ENCODE results near the gene UQCRC2.

- TF ChIP-seq, protein P1, sequence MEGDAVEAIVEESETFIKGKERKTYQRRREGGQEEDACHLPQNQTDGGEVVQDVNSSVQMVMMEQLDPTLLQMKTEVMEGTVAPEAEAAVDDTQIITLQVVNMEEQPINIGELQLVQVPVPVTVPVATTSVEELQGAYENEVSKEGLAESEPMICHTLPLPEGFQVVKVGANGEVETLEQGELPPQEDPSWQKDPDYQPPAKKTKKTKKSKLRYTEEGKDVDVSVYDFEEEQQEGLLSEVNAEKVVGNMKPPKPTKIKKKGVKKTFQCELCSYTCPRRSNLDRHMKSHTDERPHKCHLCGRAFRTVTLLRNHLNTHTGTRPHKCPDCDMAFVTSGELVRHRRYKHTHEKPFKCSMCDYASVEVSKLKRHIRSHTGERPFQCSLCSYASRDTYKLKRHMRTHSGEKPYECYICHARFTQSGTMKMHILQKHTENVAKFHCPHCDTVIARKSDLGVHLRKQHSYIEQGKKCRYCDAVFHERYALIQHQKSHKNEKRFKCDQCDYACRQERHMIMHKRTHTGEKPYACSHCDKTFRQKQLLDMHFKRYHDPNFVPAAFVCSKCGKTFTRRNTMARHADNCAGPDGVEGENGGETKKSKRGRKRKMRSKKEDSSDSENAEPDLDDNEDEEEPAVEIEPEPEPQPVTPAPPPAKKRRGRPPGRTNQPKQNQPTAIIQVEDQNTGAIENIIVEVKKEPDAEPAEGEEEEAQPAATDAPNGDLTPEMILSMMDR (IDR thresholded peaks at IDR 0.05): no peak
- TF ChIP-seq POLR2A (IDR thresholded peaks at IDR 0.05): no peak
Measured at GRCh38 chr16:22014271-22014873, 61.2 kb downstream of the UQCRC2 start.

Data from testis (tissue), 2 donors.